Immature natural killer cell (primary cell): ENCODE data around the gene NAA16. TPM values are rescaled to one million over a fixed set of nuclear protein-coding genes. Genes with fewer than 3 reads are reported as not detected.

Experiments used
- DNase-seq, 3 donors: peaks; one replicate each; pipeline ENCODE4 v3.0.0; 2022; ENCODE audit warnings: mixed read lengths in 1 of 3
- H3K27ac Mint-ChIP-seq, 6 donors: one replicate each; pipeline ENCODE4 v1.8.0; 2020; ENCODE audit warnings: mixed read lengths in 6 of 6, mild to moderate bottlenecking in 5 of 6, inconsistent platforms in 4 of 6, moderate library complexity in 3 of 6
- H3K27me3 Mint-ChIP-seq, 3 donors: one replicate each; pipeline ENCODE4 v1.8.0; 2020 to 2021; ENCODE audit warnings: low read depth in 3 of 3, mild to moderate bottlenecking in 3 of 3, mixed read lengths in 3 of 3, moderate library complexity in 3 of 3, inconsistent platforms in 1 of 3
- H3K36me3 Mint-ChIP-seq, 3 donors: one replicate each; pipeline ENCODE4 v1.8.0; 2020; ENCODE audit warnings: mixed read lengths in 3 of 3, inconsistent platforms in 2 of 3, mild to moderate bottlenecking in 2 of 3
- H3K4me1 Mint-ChIP-seq, 2 donors: one replicate each; pipeline ENCODE4 v1.8.0; 2020; ENCODE audit warnings: inconsistent platforms in 2 of 2, mild to moderate bottlenecking in 2 of 2, mixed read lengths in 2 of 2, moderate library complexity in 1 of 2
- H3K4me3 Mint-ChIP-seq, 5 donors: one replicate each; pipeline ENCODE4 v1.8.0; 2020; ENCODE audit warnings: mild to moderate bottlenecking in 5 of 5, mixed read lengths in 5 of 5, inconsistent platforms in 3 of 5, moderate library complexity in 3 of 5
- H3K9me3 Mint-ChIP-seq, 6 donors: one replicate each; pipeline ENCODE4 v1.8.0; 2020; ENCODE audit warnings: mild to moderate bottlenecking in 6 of 6, mixed read lengths in 6 of 6, inconsistent platforms in 4 of 6, moderate library complexity in 3 of 6
- polyA plus RNA-seq, 3 donors: library from polyadenylated mRNA; unstranded; fragments of 300-500 nt; fragmentation: Illumina TruSeq; gene quantifications; one replicate each; pipeline ENCODE4 v1.2.3, GENCODE V29; 2021

NAA16 gene
- polyA plus RNA-seq, 3 donors from 2014 or later: 9.0 to 17.1 (median 10.7) TPM

GRCh38 chr13:41386211-41386610, 75.1 kb downstream of the NAA16 start:
- DNase-seq: no peak
- no peaks in the 10 kb centered on the region for H3K36me3 Mint-ChIP-seq
- no peaks in the 10 kb centered on the region for H3K4me1 Mint-ChIP-seq
- peaks cover 5 to 6% (median 6%) of the 10 kb centered on the region in 3 donors for H3K27me3 Mint-ChIP-seq
- H3K4me3 Mint-ChIP-seq: no peak overlapping the region
- H3K9me3 Mint-ChIP-seq: no peaks in the 10 kb centered on the region
- no peak overlapping the region for H3K27ac Mint-ChIP-seq

- H3K27ac Mint-ChIP-seq: no peak overlapping the region
- no peak overlapping the region for H3K4me3 Mint-ChIP-seq
- H3K9me3 Mint-ChIP-seq: no peaks in the 10 kb centered on the region
- no peaks in the 10 kb centered on the region for H3K4me1 Mint-ChIP-seq
- H3K36me3 Mint-ChIP-seq: no peaks in the 10 kb centered on the region
- DNase-seq: no peak
- H3K27me3 Mint-ChIP-seq: peaks cover 5 to 8% (median 6%) of the 10 kb centered on the region in 3 donors
Measured at GRCh38 chr13:41387576-41387975, 76.5 kb downstream of the NAA16 start.

GRCh38 chr13:41388143-41388881, 77.2 kb downstream of the NAA16 start:
- H3K4me1 Mint-ChIP-seq: no peaks in the 10 kb centered on the region
- DNase-seq: no peak
- no peak overlapping the region for H3K27ac Mint-ChIP-seq
- no peaks in the 10 kb centered on the region for H3K9me3 Mint-ChIP-seq
- H3K4me3 Mint-ChIP-seq: no peak overlapping the region
- peaks cover 5 to 8% (median 6%) of the 10 kb centered on the region in 3 donors for H3K27me3 Mint-ChIP-seq
- no peaks in the 10 kb centered on the region for H3K36me3 Mint-ChIP-seq

GRCh38 chr13:41389580-41389979, 78.5 kb downstream of the NAA16 start:
- no peaks in the 10 kb centered on the region for H3K4me1 Mint-ChIP-seq
- no peak for DNase-seq
- no peak overlapping the region for H3K27ac Mint-ChIP-seq
- H3K9me3 Mint-ChIP-seq: no peaks in the 10 kb centered on the region
- no peaks in the 10 kb centered on the region for H3K36me3 Mint-ChIP-seq
- peaks cover 6 to 7% (median 6%) of the 10 kb centered on the region in 3 donors for H3K27me3 Mint-ChIP-seq
- H3K4me3 Mint-ChIP-seq: no peak overlapping the region

GRCh38 chr13:41394166-41394565, 83.1 kb downstream of the NAA16 start:
- Mint-ChIP-seq H3K9me3 (no peaks in the 10 kb centered on the region), H3K27ac (no peak overlapping the region), H3K36me3 (no peaks in the 10 kb centered on the region), H3K4me3 (no peak overlapping the region), H3K27me3 (peaks cover 2 to 5% (median 4%) of the 10 kb centered on the region in 3 donors), H3K4me1 (no peaks in the 10 kb centered on the region)
- no peak for DNase-seq

DNA sequence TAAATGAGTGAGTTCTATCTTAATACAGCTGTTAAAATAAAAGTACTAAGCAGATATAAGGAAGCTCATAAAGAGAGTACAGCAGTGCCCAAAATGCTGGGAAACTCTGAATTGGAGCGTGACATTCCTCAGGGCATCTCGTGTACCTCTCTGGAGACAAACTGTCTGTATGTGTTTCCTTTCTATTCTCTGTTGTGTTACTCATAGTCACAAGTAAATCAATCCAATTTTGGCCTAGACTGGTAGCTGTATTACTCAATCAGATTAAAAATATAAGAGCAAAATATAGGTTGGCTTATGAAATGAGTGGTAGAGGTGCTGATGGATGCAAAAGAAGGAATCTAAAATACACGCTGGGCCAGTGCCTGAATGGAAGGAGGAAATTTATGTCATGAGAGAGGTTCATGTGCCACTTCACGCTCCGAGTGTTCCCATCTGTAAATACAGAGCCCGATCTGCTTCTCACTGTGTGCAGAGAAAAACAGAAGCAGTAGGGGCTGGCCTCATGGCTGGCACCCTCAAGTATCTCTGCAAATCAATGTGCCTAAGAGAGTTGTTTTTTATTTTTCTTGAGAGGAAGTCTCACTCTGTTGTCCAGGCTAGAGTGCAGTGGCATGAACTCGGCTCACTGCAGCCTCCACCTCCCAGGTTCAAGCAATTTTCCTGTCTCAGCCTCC, 87.6 kb downstream of the NAA16 start:
- Mint-ChIP-seq H3K9me3 (no peaks in the 10 kb centered on the region), H3K27ac (no peak overlapping the region), H3K4me3 (no peak overlapping the region), H3K27me3 (peaks cover 0 to 4% (median 2%) of the 10 kb centered on the region in 3 donors), H3K4me1 (no peaks in the 10 kb centered on the region), H3K36me3 (no peaks in the 10 kb centered on the region)
- DNase-seq: no peak

DNA sequence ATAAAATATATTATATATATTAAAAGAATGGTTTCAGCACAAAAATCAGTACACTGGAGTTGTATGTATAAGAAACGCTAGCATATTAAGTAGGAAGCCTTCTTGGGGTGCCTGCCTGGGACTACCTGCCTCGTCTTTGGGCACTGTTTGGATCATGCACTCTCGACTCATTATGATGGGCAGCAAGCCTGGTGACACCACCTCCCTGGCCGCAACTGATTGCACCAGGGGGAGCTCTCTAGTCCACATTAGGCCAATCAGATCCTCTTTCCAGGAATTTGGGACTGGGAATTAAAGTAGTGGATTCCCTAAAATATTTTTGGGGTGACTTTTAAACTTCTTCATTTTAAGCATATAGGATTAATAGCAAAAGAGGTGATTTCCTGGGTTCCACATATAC, 90.3 kb downstream of the NAA16 start:
- H3K4me1 Mint-ChIP-seq: no peaks in the 10 kb centered on the region
- no peaks in the 10 kb centered on the region for H3K36me3 Mint-ChIP-seq
- H3K27me3 Mint-ChIP-seq: peaks cover 0 to 3% (median 2%) of the 10 kb centered on the region in 3 donors
- H3K4me3 Mint-ChIP-seq: no peak overlapping the region
- no peak for DNase-seq
- H3K27ac Mint-ChIP-seq: no peak overlapping the region
- H3K9me3 Mint-ChIP-seq: no peaks in the 10 kb centered on the region

- Mint-ChIP-seq H3K27ac (no peak overlapping the region), H3K4me1 (no peaks in the 10 kb centered on the region), H3K36me3 (no peaks in the 10 kb centered on the region), H3K9me3 (no peaks in the 10 kb centered on the region), H3K27me3 (peaks cover 0 to 3% (median 0%) of the 10 kb centered on the region in 3 donors), H3K4me3 (no peak overlapping the region)
- no peak for DNase-seq
Measured at GRCh38 chr13:41402691-41403511, 91.8 kb downstream of the NAA16 start.

- Mint-ChIP-seq H3K9me3 (no peaks in the 10 kb centered on the region), H3K36me3 (no peaks in the 10 kb centered on the region), H3K4me3 (no peak overlapping the region), H3K4me1 (no peaks in the 10 kb centered on the region), H3K27ac (no peak overlapping the region), H3K27me3 (peaks cover 0 to under 1% (median 0%) of the 10 kb centered on the region in 3 donors)
- DNase-seq: no peak
Measured at GRCh38 chr13:41403983-41404382, 92.9 kb downstream of the NAA16 start.

DNA sequence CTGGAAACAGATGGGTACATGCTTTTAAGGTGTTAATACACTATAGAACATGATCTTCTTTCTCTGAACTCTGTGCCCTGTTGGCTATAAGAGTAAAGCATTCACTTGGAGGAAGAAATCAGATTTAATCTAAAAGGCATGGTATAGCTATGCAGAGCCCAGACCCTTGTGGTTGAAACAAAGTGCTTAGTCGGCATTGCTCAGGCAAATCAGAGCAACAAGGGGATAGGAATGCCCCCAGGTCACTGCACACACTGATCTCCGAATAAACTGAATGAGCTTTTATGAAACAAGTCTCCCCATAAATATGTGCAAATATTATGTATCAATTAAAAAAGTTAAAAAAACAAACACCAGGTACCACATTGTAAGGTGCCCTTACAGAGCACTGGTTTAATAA, 94.3 kb downstream of the NAA16 start:
- H3K9me3 Mint-ChIP-seq: no peaks in the 10 kb centered on the region
- DNase-seq: no peak
- no peaks in the 10 kb centered on the region for H3K4me1 Mint-ChIP-seq
- no peak overlapping the region for H3K4me3 Mint-ChIP-seq
- H3K27me3 Mint-ChIP-seq: no peaks in the 10 kb centered on the region
- H3K27ac Mint-ChIP-seq: no peak overlapping the region
- H3K36me3 Mint-ChIP-seq: no peaks in the 10 kb centered on the region

GRCh38 chr13:41407380-41407779, 96.3 kb downstream of the NAA16 start:
- no peaks in the 10 kb centered on the region for H3K9me3 Mint-ChIP-seq
- H3K27me3 Mint-ChIP-seq: no peaks in the 10 kb centered on the region
- no peak overlapping the region for H3K27ac Mint-ChIP-seq
- no peaks in the 10 kb centered on the region for H3K4me1 Mint-ChIP-seq
- no peak for DNase-seq
- H3K4me3 Mint-ChIP-seq: no peak overlapping the region
- no peaks in the 10 kb centered on the region for H3K36me3 Mint-ChIP-seq

- no peaks in the 10 kb centered on the region for H3K4me1 Mint-ChIP-seq
- H3K27ac Mint-ChIP-seq: peak overlapping the region in 1 of 6 donors; percentile 12
- no peaks in the 10 kb centered on the region for H3K36me3 Mint-ChIP-seq
- no peak for DNase-seq
- no peaks in the 10 kb centered on the region for H3K9me3 Mint-ChIP-seq
- H3K27me3 Mint-ChIP-seq: peaks cover 0 to 4% (median 0%) of the 10 kb centered on the region in 3 donors
- no peak overlapping the region for H3K4me3 Mint-ChIP-seq
Measured at GRCh38 chr13:41408121-41408520, 97.1 kb downstream of the NAA16 start.

DNA sequence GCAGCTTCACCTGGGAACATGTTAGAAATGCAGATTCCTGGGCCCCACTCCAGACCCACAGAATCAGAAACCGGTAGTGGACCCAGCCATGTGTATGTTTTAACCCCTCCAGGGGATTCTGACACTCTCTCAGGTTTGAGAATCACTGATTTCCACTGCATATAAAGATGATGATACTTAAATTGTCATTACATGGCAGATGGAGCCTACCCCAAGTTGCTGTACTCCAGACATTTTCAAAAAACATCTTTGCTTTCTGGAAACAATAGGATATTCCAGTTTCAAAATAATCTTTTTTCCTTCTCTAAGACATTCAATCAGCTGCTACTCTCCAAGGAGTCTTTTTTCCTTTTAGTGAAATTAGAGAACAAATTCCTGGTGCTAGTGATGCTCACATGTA, 97.7 kb downstream of the NAA16 start:
- Mint-ChIP-seq H3K36me3 (no peaks in the 10 kb centered on the region), H3K4me3 (no peak overlapping the region), H3K27me3 (peaks cover 0 to 4% (median 0%) of the 10 kb centered on the region in 3 donors), H3K9me3 (no peaks in the 10 kb centered on the region), H3K4me1 (no peaks in the 10 kb centered on the region), H3K27ac (no peak overlapping the region)
- no peak for DNase-seq

- no peak for DNase-seq
- H3K27me3 Mint-ChIP-seq: peaks cover 0 to 4% (median 0%) of the 10 kb centered on the region in 3 donors
- H3K4me1 Mint-ChIP-seq: no peaks in the 10 kb centered on the region
- no peaks in the 10 kb centered on the region for H3K9me3 Mint-ChIP-seq
- H3K36me3 Mint-ChIP-seq: no peaks in the 10 kb centered on the region
- H3K4me3 Mint-ChIP-seq: no peak overlapping the region
- H3K27ac Mint-ChIP-seq: no peak overlapping the region
Measured at GRCh38 chr13:41409611-41410010, 98.5 kb downstream of the NAA16 start.
